ENCODE measurements around the gene SEMA4D. TPM values are rescaled to one million over a fixed set of nuclear protein-coding genes. Genes with fewer than 3 reads are reported as not detected.

SEMA4D gene
- total and polyA plus RNA-seq, 9 of the 15 experiments (the other 6 are each of a cell fraction or from before 2014, with no cell fraction given): 0.38 to 5.1 (median 1.8) TPM

DNA sequence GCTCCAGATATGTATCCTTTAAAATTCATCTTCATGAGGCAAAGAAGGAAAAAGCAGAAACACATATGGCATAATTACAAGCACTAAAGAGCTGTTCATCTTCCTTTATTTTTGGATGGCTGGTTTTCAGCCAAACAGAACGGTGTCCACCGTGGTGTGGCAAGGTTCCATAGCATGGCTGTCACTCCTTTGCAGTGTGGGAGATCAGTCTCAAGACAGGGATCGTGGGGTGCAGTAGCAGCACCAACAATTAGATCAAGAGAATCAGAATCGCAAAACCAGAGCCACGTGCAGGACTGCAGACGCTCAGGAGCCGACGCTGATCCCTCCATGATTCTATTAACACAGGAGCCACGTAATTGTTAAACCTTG, 79.5 kb downstream of the SEMA4D start:
- ATAC-seq: no peak
- Histone ChIP-seq H2AFZ (ENCODE audit: low read depth, low read length) (no peak overlapping the region), H3K4me1 (replicated peaks in 1 of 2; ENCODE audit: control insufficient read depth in 2 of 2, insufficient read depth in 2 of 2, low read length in 2 of 2) (no peaks in the 10 kb centered on the region), H3K9me1 (ENCODE audit: control insufficient read depth, insufficient read depth, low read length) (no peaks in the 10 kb centered on the region), H3K9me3 (replicated peaks; ENCODE audit: control insufficient read depth, insufficient read depth, low read depth, low read length) (no peaks in the 10 kb centered on the region), H3K36me3 (ENCODE audit: control insufficient read depth, insufficient read depth, low read length) (no peaks in the 10 kb centered on the region), H3K4me2 (ENCODE audit: insufficient read depth, low read length) (no peak overlapping the region), H3K79me2 (ENCODE audit: control insufficient read depth, insufficient read depth, low read length) (no peaks in the 10 kb centered on the region), H3K27ac (ENCODE audit: extremely low read depth, low read depth, low read length) (no peak overlapping the region), H3K27me3 (ENCODE audit: control insufficient read depth in 2 of 2, insufficient read depth in 2 of 2, low read length in 2 of 2) (peaks cover 0 to 29% of the 10 kb centered on the region in 2 experiments; a peak in 2 of 5 replicates), H4K20me1 (replicated peaks; ENCODE audit: control insufficient read depth, insufficient read depth, low read length) (no peaks in the 10 kb centered on the region), H3K9ac (ENCODE audit: insufficient read depth in 1 of 2, low read depth in 2 of 2, low read length in 2 of 2) (no peak overlapping the region), H3K4me3 (no peak overlapping the region)
- WGBS (ENCODE audit: insufficient coverage, low coverage, missing lambda C conversion rate): 1% methylated on average over 9 of the region's 9 CpGs
- in situ Hi-C loops (cut with MboI): no loop called here
- no peak for DNase-seq (ENCODE audit: extremely low read depth in 1 of 4, low spot score in 3 of 4)
- ChIA-PET POLR2A (no interaction called here), CTCF (ENCODE audit: low intra/inter-chr PET ratio) (no interaction called here)
- intact Hi-C loops (cut with micrococcal nuclease): no loop called here
- no TSS peak for BruUV-seq (replicated peaks)
- no peak for FAIRE-seq
- TF ChIP-seq ZNF263 (CRISPR knock-in tag; IDR thresholded peaks at IDR 0.05; ENCODE audit: borderline replicate concordance): no peak
- no peak for TF ChIP-seq GTF3C2 (IDR thresholded peaks at IDR 0.05; ENCODE audit: borderline replicate concordance, extremely low read depth, insufficient read length)
- no peak for TF ChIP-seq RNF2 (IDR thresholded peaks at IDR 0.05)
- TF ChIP-seq SMARCB1 (IDR thresholded peaks at IDR 0.05; ENCODE audit: insufficient read length, low read depth): no peak
- TF ChIP-seq E2F3 (CRISPR knock-in tag; IDR thresholded peaks at IDR 0.05): no peak
- TF ChIP-seq ZNF551 (CRISPR knock-in tag; IDR thresholded peaks at IDR 0.05): no peak
- TF ChIP-seq SAP30 (IDR thresholded peaks at IDR 0.05; ENCODE audit: borderline replicate concordance, insufficient read depth, low read depth, low read length, poor library complexity, severe bottlenecking): no peak
- no peak for TF ChIP-seq ZNF124 (CRISPR knock-in tag; IDR thresholded peaks at IDR 0.05)
- TF ChIP-seq XRCC3 (IDR thresholded peaks at IDR 0.05): no peak
- no peak for TF ChIP-seq ZNF121 (CRISPR knock-in tag; conservative IDR thresholded peaks at IDR 0.05)
- no peak for TF ChIP-seq ZFP36 (IDR thresholded peaks at IDR 0.05; ENCODE audit: low read depth, low read length, partially characterized antibody)
- TF ChIP-seq HOXB6 (CRISPR knock-in tag; IDR thresholded peaks at IDR 0.05; ENCODE audit: borderline replicate concordance): no peak
- TF ChIP-seq ZFPM2 (CRISPR knock-in tag; IDR thresholded peaks at IDR 0.05): no peak
- no peak for TF ChIP-seq EP300 (IDR thresholded peaks at IDR 0.05; ENCODE audit: low read length)
- no peak for TF ChIP-seq ZNF511 (CRISPR knock-in tag; IDR thresholded peaks at IDR 0.05)
- TF ChIP-seq OTX1 (CRISPR knock-in tag; IDR thresholded peaks at IDR 0.05): no peak

All from K562 (cell line).